ENCODE measurements around the gene PDE4B. TPM values are rescaled to one million over a fixed set of nuclear protein-coding genes. Genes with fewer than 3 reads are reported as not detected.
"Not testable (repeated sequence)": the region's sequence is repeated elsewhere in the genome, so short reads cannot be mapped to it uniquely, and the experiment has no call there.

The PDE4B gene
- total RNA-seq, 1 donor from 2014 or later = 2.4 TPM

GRCh38 chr1:65949230-65949626, 156.5 kb downstream of the PDE4B start:
- peak; percentile 30 for ATAC-seq

DNA sequence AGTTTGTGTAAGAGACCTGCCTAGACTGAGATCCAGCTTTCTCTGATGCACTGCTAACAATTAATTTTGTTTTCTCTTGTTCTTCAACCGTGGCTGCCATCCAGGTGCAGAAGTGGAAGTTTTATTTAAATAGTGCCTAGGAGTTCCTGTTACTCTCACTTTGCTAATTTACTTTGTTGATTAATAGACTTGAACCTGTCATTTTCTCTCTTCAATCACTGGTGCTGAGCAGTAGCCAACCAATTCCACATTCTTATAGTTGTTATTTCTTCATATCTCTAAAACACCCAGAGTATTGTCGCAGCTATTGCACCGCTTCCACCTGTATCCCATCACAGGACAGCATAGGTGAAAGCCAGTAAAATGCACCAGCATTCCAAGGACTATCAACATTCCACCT, 157.2 kb downstream of the PDE4B start:
- no peak for ATAC-seq
- no peak for DNase-seq (ENCODE audit: low spot score)

More at GRCh38 chr1:65949230-65949626, 156.5 kb downstream of the PDE4B start:
- no peak for DNase-seq (ENCODE audit: low spot score)

- no peak for ATAC-seq
- no peak for DNase-seq (ENCODE audit: low spot score)
These were observed 160.0 kb downstream of the PDE4B start for GRCh38 chr1:65952696-65953095.

DNA sequence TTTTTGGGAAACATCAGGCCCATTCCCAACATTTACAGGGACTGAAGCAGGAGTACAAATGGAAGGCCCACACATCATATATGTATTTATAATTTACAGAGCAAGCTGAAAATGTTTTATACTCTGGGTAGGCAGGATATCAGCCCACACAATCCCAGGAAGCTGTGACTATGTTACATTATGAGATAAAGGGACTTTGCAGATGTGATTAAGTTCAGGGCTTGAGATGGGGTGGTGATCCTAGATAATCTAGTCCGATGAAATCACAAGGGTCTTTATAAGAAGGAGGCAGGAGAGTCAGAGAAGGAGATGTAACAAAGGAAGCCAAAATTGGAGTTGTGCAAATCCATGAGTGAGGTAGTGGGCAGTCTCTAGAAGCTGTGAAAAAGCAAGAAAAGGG, 160.5 kb downstream of the PDE4B start:
- ATAC-seq (no peak), DNase-seq (ENCODE audit: low spot score) (no peak)

GRCh38 chr1:65955071-65955470, 162.4 kb downstream of the PDE4B start:
- DNase-seq (ENCODE audit: low spot score) (no peak), ATAC-seq (no peak)

DNA sequence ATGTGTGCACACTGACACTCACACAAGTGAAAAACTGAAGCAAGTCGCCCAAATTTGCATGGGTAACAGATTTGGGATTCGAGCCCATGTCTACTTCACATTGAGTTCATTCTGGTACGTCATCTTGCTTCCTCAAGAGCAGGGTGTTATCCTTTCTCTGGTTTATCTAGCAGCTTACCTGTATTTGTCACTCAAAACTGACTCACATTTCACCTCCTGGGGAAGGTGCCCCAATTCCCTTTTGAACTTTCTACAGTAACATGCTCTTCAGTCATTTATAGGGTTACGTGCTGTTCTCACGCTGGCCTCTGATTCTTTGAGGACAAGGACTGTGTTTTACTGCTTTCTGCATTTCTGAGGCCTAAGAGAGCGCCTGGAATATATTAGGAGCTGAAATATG, 162.8 kb downstream of the PDE4B start:
- no peak for DNase-seq (ENCODE audit: low spot score)
- no peak for ATAC-seq

GRCh38 chr1:65958561-65959350, 166.1 kb downstream of the PDE4B start:
- DNase-seq (ENCODE audit: low spot score) (no peak), ATAC-seq (peak; percentile 84)

GRCh38 chr1:65959896-65960567, 167.3 kb downstream of the PDE4B start:
- ATAC-seq = no peak

GRCh38 chr1:65963156-65963888, 170.6 kb downstream of the PDE4B start:
- DNase-seq (ENCODE audit: low spot score) (no peak), ATAC-seq (no peak)

More at GRCh38 chr1:65959896-65960567, 167.3 kb downstream of the PDE4B start:
- no peak for DNase-seq (ENCODE audit: low spot score)

DNA sequence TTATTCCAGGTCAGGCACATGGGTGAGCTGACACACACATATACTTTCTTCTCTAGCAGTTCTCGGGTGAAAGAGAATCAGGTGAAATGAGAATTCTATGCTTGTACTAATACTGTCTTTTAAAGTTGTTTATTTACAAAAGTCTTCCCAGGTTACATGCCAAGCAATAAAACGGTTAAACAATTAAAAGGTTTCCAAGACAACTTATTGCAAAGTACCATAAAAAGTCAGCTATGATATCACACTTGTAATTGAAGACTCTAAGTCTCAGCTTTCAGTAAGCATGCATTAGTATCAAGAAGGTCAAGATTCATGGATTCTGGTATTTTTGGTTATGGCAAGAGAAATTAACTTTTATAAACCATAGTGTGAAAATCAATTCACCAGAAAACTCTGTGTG, 171.4 kb downstream of the PDE4B start:
- ATAC-seq (no peak), DNase-seq (ENCODE audit: low spot score) (no peak)

GRCh38 chr1:65965112-65965996, 172.7 kb downstream of the PDE4B start:
- no peak for DNase-seq (ENCODE audit: low spot score)
- no peak for ATAC-seq

DNA sequence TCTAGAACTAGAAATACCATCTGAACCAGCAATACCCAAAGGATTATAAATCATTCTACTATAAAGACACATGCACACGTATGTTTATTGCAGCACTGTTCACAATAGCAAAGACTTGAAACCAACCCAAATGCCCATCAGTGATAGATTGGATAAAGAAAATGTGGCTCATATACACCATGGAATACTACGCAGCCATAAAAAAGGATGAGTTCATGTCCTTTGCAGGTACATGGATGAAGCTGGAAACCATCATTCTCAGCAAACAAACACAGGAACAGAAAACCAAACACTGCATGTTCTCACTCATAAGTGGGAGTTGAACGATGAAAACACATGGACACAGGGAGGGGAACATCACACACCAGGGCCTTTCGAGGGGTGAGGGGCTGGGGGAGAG, 174.8 kb downstream of the PDE4B start:
- not testable (repeated sequence) for DNase-seq (ENCODE audit: low spot score); ATAC-seq

GRCh38 chr1:65971547-65971946, 178.9 kb downstream of the PDE4B start:
- DNase-seq (ENCODE audit: low spot score) (no peak), ATAC-seq (no peak)

- DNase-seq (ENCODE audit: low spot score) (no peak), ATAC-seq (no peak)
These were observed 183.0 kb downstream of the PDE4B start for GRCh38 chr1:65975708-65976107.

GRCh38 chr1:65979136-65980044, 186.7 kb downstream of the PDE4B start:
- no peak for DNase-seq (ENCODE audit: low spot score)
- peak; percentile 17 for ATAC-seq

- no peak for ATAC-seq
- no peak for DNase-seq (ENCODE audit: low spot score)
These were observed 187.5 kb downstream of the PDE4B start for GRCh38 chr1:65980237-65980636.

DNA sequence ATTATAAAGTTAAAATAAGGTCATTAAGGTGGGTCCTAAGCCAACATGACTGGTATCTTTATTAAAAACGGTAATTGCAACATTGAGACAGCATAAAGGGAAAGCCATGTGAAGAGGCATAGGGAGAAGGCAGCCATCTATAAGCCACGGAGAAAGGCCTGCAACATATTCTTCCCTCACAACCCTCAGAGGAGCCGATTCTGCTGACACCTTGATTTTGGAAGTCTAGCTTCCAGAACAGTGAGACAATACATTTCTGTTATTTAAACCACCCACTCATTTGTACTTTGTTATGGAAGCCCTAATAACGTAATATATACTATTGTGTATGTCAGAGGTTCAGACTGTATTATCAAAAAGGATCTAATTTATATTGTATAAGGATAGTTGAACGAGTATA, 190.8 kb downstream of the PDE4B start:
- DNase-seq (ENCODE audit: low spot score) (no peak), ATAC-seq (no peak)

DNA sequence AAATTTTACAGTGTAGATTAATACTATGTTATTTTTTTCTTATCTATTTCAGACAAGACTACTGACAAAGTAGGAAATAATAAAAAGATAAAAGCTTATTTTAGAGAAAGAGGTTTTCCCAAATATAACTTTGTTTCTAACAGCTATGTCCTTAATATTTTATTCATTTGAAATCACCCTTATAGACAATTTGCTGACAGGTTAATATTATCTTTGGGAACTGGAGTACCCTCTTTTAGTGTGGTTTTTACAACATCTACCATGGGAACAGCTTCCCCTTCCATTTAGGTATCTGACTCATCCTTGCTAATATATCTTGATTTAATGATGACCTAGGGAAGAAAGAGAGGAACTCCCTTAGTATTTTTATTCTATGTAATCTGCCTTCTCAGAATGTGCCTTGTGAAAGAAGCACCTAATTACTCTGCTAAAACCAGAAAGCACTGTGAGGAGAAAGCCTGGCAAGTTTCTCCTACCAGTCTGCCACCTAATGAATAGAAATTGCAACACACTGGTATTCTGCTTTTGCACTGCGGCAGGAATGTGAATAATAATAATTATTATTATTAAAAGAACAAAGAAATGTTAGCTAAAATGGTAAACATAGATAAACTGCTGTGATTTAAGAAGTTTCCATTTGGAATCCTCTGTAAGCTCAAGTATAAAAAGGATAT, 192.8 kb downstream of the PDE4B start:
- no peak for ATAC-seq
- no peak for DNase-seq (ENCODE audit: low spot score)

GRCh38 chr1:65986146-65986545, 193.5 kb downstream of the PDE4B start:
- DNase-seq (ENCODE audit: low spot score) (no peak), ATAC-seq (no peak)

All from left lobe of liver (tissue), 2 donors.